Natural killer cell (primary cell): ENCODE measurements around the gene DNA2. TPM values are rescaled to one million over a fixed set of nuclear protein-coding genes. Genes with fewer than 3 reads are reported as not detected.

ENCODE experiments used
- ATAC-seq, 3 donors: fragments of 150-1000 bp in 2 of 3; fragments of 200-7000 bp in 1 of 3; cut with Tn5 transposase; 1 replicate in 1 of 3; 2 replicates in 2 of 3; pipeline ENCODE4 v1.10.0; 2021; ENCODE audit warnings: mild to moderate bottlenecking in 2 of 3, moderate library complexity in 2 of 3
- DNase-seq, 2 donors: peaks; one replicate each; pipeline versions ENCODE4 v3.0.0 to v3.0.0-alpha.2; 2013 to 2021; ENCODE audit warnings: mixed read lengths in 1 of 2
- H3K27ac ChIP-seq: one replicate; pipeline ENCODE4 v1.5.1; 2013; ENCODE audit warnings: mild to moderate bottlenecking, low read length
- H3K27me3 ChIP-seq: one replicate; pipeline ENCODE4 v1.6.1; 2013; ENCODE audit warnings: low read length; ENCODE audit not compliant: control insufficient read depth, insufficient read depth
- H3K36me3 ChIP-seq: one replicate; pipeline ENCODE4 v1.6.1; 2013; ENCODE audit warnings: low read length; ENCODE audit not compliant: control insufficient read depth, insufficient read depth
- H3K4me1 ChIP-seq: one replicate; pipeline ENCODE4 v1.6.1; 2013; ENCODE audit warnings: low read length; ENCODE audit not compliant: control insufficient read depth, insufficient read depth
- H3K4me3 ChIP-seq: one replicate; pipeline ENCODE4 v1.5.1; 2013; ENCODE audit warnings: low read length
- H3K9me3 ChIP-seq: one replicate; pipeline ENCODE4 v1.6.1; 2013; ENCODE audit warnings: low read length; ENCODE audit not compliant: control insufficient read depth, insufficient read depth
- H3K27ac Mint-ChIP-seq, 2 donors: one replicate each; pipeline ENCODE4 v1.8.0; 2022; ENCODE audit warnings: mild to moderate bottlenecking in 2 of 2, mixed read lengths in 2 of 2, moderate library complexity in 1 of 2
- H3K27me3 Mint-ChIP-seq, 2 donors: one replicate each; pipeline ENCODE4 v1.8.0; 2022; ENCODE audit warnings: low read depth in 2 of 2, mixed read lengths in 2 of 2
- H3K36me3 Mint-ChIP-seq: one replicate; pipeline ENCODE4 v1.8.0; 2022; ENCODE audit warnings: mixed read lengths
- H3K4me1 Mint-ChIP-seq, 2 donors: one replicate each; pipeline ENCODE4 v1.8.0; 2022; ENCODE audit warnings: mixed read lengths in 2 of 2
- H3K4me3 Mint-ChIP-seq: one replicate; pipeline ENCODE4 v1.8.0; 2022; ENCODE audit warnings: mild to moderate bottlenecking, moderate library complexity, mixed read lengths
- H3K9me3 Mint-ChIP-seq, 2 donors: one replicate each; pipeline ENCODE4 v1.8.0; 2022; ENCODE audit warnings: mixed read lengths in 2 of 2
- CTCF ChIP-seq: fragments of 200-600 bp; IDR thresholded peaks from one replicate; pipeline ENCODE4 v1.8.0; 2022; ENCODE audit warnings: antibody characterized with exemption
- WGBS: methylation state at CpG from one replicate; pipeline ENCODE4 v1.1.7; 2013; ENCODE audit warnings: missing lambda C conversion rate; ENCODE audit not compliant: insufficient coverage; 5-methylcytosine and 5-hydroxymethylcytosine counted together
- intact Hi-C: fragments of 100-400 bp; cut with micrococcal nuclease; formaldehyde crosslinking; loops from one replicate; pipeline ENCODE4 v1.14.2; 2022
- total RNA-seq, 4 donors: library from RNA; stranded (reverse); fragments of 120-200 nt in 1 of 4; gene quantifications; one replicate each; pipeline versions ENCODE4 v1.2.3 to v1.2.4, GENCODE V29; 2013 to 2022

Gene DNA2
- total RNA-seq, 3 donors from 2014 or later (not counting 1 experiment from before 2014, with no cell fraction given) = 7.7 to 9.9 (median 8.6) TPM

- intact Hi-C loops = no loop called here
- no peak for DNase-seq
- Histone ChIP-seq H3K4me1 (no peaks in the 10 kb centered on the region), H3K36me3 (peaks cover 2% of the 10 kb centered on the region), H3K9me3 (no peaks in the 10 kb centered on the region), H3K27ac (no peak overlapping the region), H3K4me3 (no peak overlapping the region), H3K27me3 (no peaks in the 10 kb centered on the region)
- Mint-ChIP-seq H3K9me3 (no peaks in the 10 kb centered on the region), H3K36me3 (no peaks in the 10 kb centered on the region), H3K4me3 (no peak overlapping the region), H3K4me1 (no peaks in the 10 kb centered on the region), H3K27me3 (no peaks in the 10 kb centered on the region), H3K27ac (no peak overlapping the region)
- TF ChIP-seq CTCF = no peak
- no peak for ATAC-seq
- 100% methylated on average over 4 of the region's 4 CpGs for WGBS
Measured at GRCh38 chr10:68434657-68435056, 37.1 kb downstream of the DNA2 start.

- no peak overlapping the region for H3K4me3 Mint-ChIP-seq
- 99% methylated on average over 5 of the region's 5 CpGs for WGBS
- intact Hi-C loops = no loop called here
Measured at GRCh38 chr10:68428396-68429104, 43.2 kb downstream of the DNA2 start.

GRCh38 chr10:68424454-68425014 lies 47.2 kb downstream of the DNA2 start:
- no peak overlapping the region for H3K4me3 ChIP-seq
- intact Hi-C loops = no loop called here
- no peak overlapping the region for H3K4me3 Mint-ChIP-seq
- H3K4me1 Mint-ChIP-seq = peaks cover 10% of the 10 kb centered on the region in 2 donors
- no peaks in the 10 kb centered on the region for H3K9me3 ChIP-seq
- no peaks in the 10 kb centered on the region for H3K36me3 ChIP-seq
- WGBS = 93% methylated on average over 20 of the region's 20 CpGs
- no peaks in the 10 kb centered on the region for H3K27me3 ChIP-seq
- H3K27ac ChIP-seq = no peak overlapping the region
- TF ChIP-seq CTCF = no peak
- H3K27ac Mint-ChIP-seq = no peak overlapping the region
- no peaks in the 10 kb centered on the region for H3K36me3 Mint-ChIP-seq
- H3K9me3 Mint-ChIP-seq = no peaks in the 10 kb centered on the region
- DNase-seq (no peak), ATAC-seq (no peak)
- H3K4me1 ChIP-seq = peaks cover 7% of the 10 kb centered on the region
- no peaks in the 10 kb centered on the region for H3K27me3 Mint-ChIP-seq

More at GRCh38 chr10:68428396-68429104, 43.2 kb downstream of the DNA2 start:
- TF ChIP-seq CTCF = no peak
- peaks cover 2% of the 10 kb centered on the region for H3K4me1 ChIP-seq
- no peak overlapping the region for H3K27ac ChIP-seq
- H3K36me3 Mint-ChIP-seq = no peaks in the 10 kb centered on the region
- H3K27me3 Mint-ChIP-seq = no peaks in the 10 kb centered on the region
- H3K27me3 ChIP-seq = no peaks in the 10 kb centered on the region
- H3K4me3 ChIP-seq = no peak overlapping the region
- no peak overlapping the region for H3K27ac Mint-ChIP-seq
- no peaks in the 10 kb centered on the region for H3K9me3 Mint-ChIP-seq
- peaks cover 4% of the 10 kb centered on the region in 2 donors for H3K4me1 Mint-ChIP-seq
- no peaks in the 10 kb centered on the region for H3K36me3 ChIP-seq
- DNase-seq (no peak), ATAC-seq (no peak)
- H3K9me3 ChIP-seq = no peaks in the 10 kb centered on the region
